ENCODE data around the gene TMEFF2.

The TMEFF2 gene

GRCh38 chr2:192206399-192206798, 11.7 kb upstream of the TMEFF2 start:
- DNase-seq (ENCODE audit: low spot score): no peak
- H3K36me3 ChIP-seq (ENCODE audit: low read depth): no peaks in the 10 kb centered on the region
- TF ChIP-seq, protein P1, sequence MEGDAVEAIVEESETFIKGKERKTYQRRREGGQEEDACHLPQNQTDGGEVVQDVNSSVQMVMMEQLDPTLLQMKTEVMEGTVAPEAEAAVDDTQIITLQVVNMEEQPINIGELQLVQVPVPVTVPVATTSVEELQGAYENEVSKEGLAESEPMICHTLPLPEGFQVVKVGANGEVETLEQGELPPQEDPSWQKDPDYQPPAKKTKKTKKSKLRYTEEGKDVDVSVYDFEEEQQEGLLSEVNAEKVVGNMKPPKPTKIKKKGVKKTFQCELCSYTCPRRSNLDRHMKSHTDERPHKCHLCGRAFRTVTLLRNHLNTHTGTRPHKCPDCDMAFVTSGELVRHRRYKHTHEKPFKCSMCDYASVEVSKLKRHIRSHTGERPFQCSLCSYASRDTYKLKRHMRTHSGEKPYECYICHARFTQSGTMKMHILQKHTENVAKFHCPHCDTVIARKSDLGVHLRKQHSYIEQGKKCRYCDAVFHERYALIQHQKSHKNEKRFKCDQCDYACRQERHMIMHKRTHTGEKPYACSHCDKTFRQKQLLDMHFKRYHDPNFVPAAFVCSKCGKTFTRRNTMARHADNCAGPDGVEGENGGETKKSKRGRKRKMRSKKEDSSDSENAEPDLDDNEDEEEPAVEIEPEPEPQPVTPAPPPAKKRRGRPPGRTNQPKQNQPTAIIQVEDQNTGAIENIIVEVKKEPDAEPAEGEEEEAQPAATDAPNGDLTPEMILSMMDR (IDR thresholded peaks at IDR 0.05; ENCODE audit: poor library complexity, severe bottlenecking): no peak
- H3K27ac ChIP-seq (ENCODE audit: poor library complexity, severe bottlenecking): no peak overlapping the region
- no peak for ATAC-seq (ENCODE audit: low read depth)
- H3K9me3 ChIP-seq (ENCODE audit: severe bottlenecking): no peaks in the 10 kb centered on the region
- no peak overlapping the region for H3K4me3 ChIP-seq (ENCODE audit: severe bottlenecking)
- H3K27me3 ChIP-seq (ENCODE audit: insufficient read depth, poor library complexity, severe bottlenecking): no peaks in the 10 kb centered on the region
- no peaks in the 10 kb centered on the region for H3K4me1 ChIP-seq (ENCODE audit: insufficient read depth, poor library complexity, severe bottlenecking)

DNA sequence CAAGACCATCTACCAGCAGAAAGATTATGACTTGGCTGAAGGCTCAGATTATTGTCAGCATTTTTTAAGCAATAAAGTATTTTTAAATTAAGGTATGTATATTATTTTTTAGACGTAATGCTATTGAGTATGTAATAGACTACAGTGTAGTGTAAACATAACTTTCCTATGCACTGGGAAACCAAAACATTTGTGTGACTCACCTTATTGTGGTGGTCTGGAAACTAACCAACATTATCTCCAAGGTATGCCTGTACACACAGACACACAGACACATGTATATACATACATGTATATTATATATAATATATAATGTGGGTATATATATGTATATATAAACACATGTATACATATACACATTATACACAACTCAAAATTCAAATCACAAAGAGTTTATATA, 9.1 kb upstream of the TMEFF2 start:
- no peak for ATAC-seq (ENCODE audit: low read depth)

GRCh38 chr2:192202373-192202772, 7.6 kb upstream of the TMEFF2 start:
- no peaks in the 10 kb centered on the region for H3K9me3 ChIP-seq (ENCODE audit: severe bottlenecking)
- no peak overlapping the region for H3K27ac ChIP-seq (ENCODE audit: poor library complexity, severe bottlenecking)
- H3K36me3 ChIP-seq (ENCODE audit: low read depth): no peaks in the 10 kb centered on the region
- no peak overlapping the region for H3K4me3 ChIP-seq (ENCODE audit: severe bottlenecking)
- DNase-seq (ENCODE audit: low spot score) (no peak), ATAC-seq (ENCODE audit: low read depth) (no peak)
- H3K4me1 ChIP-seq (ENCODE audit: insufficient read depth, poor library complexity, severe bottlenecking): no peaks in the 10 kb centered on the region
- TF ChIP-seq, protein P1 (IDR thresholded peaks at IDR 0.05; ENCODE audit: poor library complexity, severe bottlenecking): no peak
- H3K27me3 ChIP-seq (ENCODE audit: insufficient read depth, poor library complexity, severe bottlenecking): peaks cover 9% of the 10 kb centered on the region

More for the DNA sequence above, 9.1 kb upstream of the TMEFF2 start:
- no peaks in the 10 kb centered on the region for H3K36me3 ChIP-seq (ENCODE audit: low read depth)
- H3K27ac ChIP-seq (ENCODE audit: poor library complexity, severe bottlenecking): no peak overlapping the region
- H3K4me1 ChIP-seq (ENCODE audit: insufficient read depth, poor library complexity, severe bottlenecking): no peaks in the 10 kb centered on the region
- no peaks in the 10 kb centered on the region for H3K27me3 ChIP-seq (ENCODE audit: insufficient read depth, poor library complexity, severe bottlenecking)
- no peak for DNase-seq (ENCODE audit: low spot score)
- H3K9me3 ChIP-seq (ENCODE audit: severe bottlenecking): no peaks in the 10 kb centered on the region
- H3K4me3 ChIP-seq (ENCODE audit: severe bottlenecking): no peak overlapping the region
- TF ChIP-seq, protein P1 (IDR thresholded peaks at IDR 0.05; ENCODE audit: poor library complexity, severe bottlenecking): no peak

DNA sequence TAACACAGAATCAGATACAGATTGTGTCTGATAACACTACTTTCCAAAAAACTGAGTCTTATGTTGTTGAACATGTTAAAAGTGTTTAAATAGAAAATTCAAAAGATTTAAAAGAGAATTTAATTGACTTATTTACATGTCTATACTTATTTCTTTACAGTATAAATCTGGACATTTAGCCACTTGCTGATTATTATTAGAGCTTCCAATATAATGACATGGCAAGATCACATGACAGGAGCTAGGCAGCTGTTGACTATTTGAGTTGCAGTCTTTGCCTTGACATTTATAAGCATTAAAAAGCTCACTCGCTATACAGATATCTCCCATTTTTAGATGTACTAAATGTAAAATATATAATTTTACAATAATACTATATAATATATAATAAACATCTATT, 6.4 kb upstream of the TMEFF2 start:
- TF ChIP-seq, protein P1 (IDR thresholded peaks at IDR 0.05; ENCODE audit: poor library complexity, severe bottlenecking): no peak
- Histone ChIP-seq H3K27ac (ENCODE audit: poor library complexity, severe bottlenecking) (no peak overlapping the region), H3K27me3 (ENCODE audit: insufficient read depth, poor library complexity, severe bottlenecking) (peaks cover 21% of the 10 kb centered on the region), H3K36me3 (ENCODE audit: low read depth) (no peaks in the 10 kb centered on the region), H3K9me3 (ENCODE audit: severe bottlenecking) (no peaks in the 10 kb centered on the region), H3K4me3 (ENCODE audit: severe bottlenecking) (no peak overlapping the region), H3K4me1 (ENCODE audit: insufficient read depth, poor library complexity, severe bottlenecking) (peaks cover 7% of the 10 kb centered on the region)
- ATAC-seq (ENCODE audit: low read depth): no peak
- no peak for DNase-seq (ENCODE audit: low spot score)

GRCh38 chr2:192197357-192197756, 2.6 kb upstream of the TMEFF2 start:
- no peak for DNase-seq (ENCODE audit: low spot score)
- no peaks in the 10 kb centered on the region for H3K9me3 ChIP-seq (ENCODE audit: severe bottlenecking)
- TF ChIP-seq, protein P1 (IDR thresholded peaks at IDR 0.05; ENCODE audit: poor library complexity, severe bottlenecking): peak; percentile 48
- H3K27me3 ChIP-seq (ENCODE audit: insufficient read depth, poor library complexity, severe bottlenecking): peaks cover 59% of the 10 kb centered on the region
- no peak for ATAC-seq (ENCODE audit: low read depth)
- H3K4me1 ChIP-seq (ENCODE audit: insufficient read depth, poor library complexity, severe bottlenecking): peaks cover 7% of the 10 kb centered on the region
- H3K4me3 ChIP-seq (ENCODE audit: severe bottlenecking): no peak overlapping the region
- no peak overlapping the region for H3K27ac ChIP-seq (ENCODE audit: poor library complexity, severe bottlenecking)
- no peaks in the 10 kb centered on the region for H3K36me3 ChIP-seq (ENCODE audit: low read depth)
